ENCODE data around the gene MEG3. TPM values are rescaled to one million over a fixed set of nuclear protein-coding genes. Genes with fewer than 3 reads are reported as not detected.
A peak's percentile ranks its signal among the peaks of the same experiment; 100 is the strongest.

The MEG3 gene
- total and polyA plus RNA-seq, 9 of the 15 experiments (the other 6 are each of a cell fraction or from before 2014, with no cell fraction given), result 0.10 to 5.3 (median 1.0) TPM; not detected in 1

GRCh38 chr14:100867631-100868315 is 41.9 kb downstream of the MEG3 start:
- Histone ChIP-seq H3K9me1 (ENCODE audit: control insufficient read depth, insufficient read depth, low read length) (no peaks in the 10 kb centered on the region), H3K4me2 (ENCODE audit: insufficient read depth, low read length) (no peak overlapping the region), H3K79me2 (ENCODE audit: control insufficient read depth, insufficient read depth, low read length) (no peaks in the 10 kb centered on the region), H3K9me3 (replicated peaks; ENCODE audit: control insufficient read depth, insufficient read depth, low read depth, low read length) (0 out of 2 replicates have a peak, but pooled peaks cover under 1% of the 10 kb centered on the region), H4K20me1 (replicated peaks; ENCODE audit: control insufficient read depth, insufficient read depth, low read length) (no peaks in the 10 kb centered on the region), H3K4me1 (replicated peaks in 1 of 2; ENCODE audit: control insufficient read depth in 2 of 2, insufficient read depth in 2 of 2, low read length in 2 of 2) (peaks cover 33 to 42% of the 10 kb centered on the region in 2 experiments), H3K27me3 (ENCODE audit: control insufficient read depth in 2 of 2, insufficient read depth in 2 of 2, low read length in 2 of 2) (no peaks in the 10 kb centered on the region), H3K27ac (ENCODE audit: extremely low read depth, low read depth, low read length) (no peak overlapping the region), H3K36me3 (ENCODE audit: control insufficient read depth, insufficient read depth, low read length) (no peaks in the 10 kb centered on the region), H3K4me3 (no peak overlapping the region), H3K9ac (ENCODE audit: insufficient read depth in 1 of 2, low read depth in 2 of 2, low read length in 2 of 2) (peak overlapping the region in 1 of 2 experiments; percentile 10; a peak in 1 of 4 replicates), H2AFZ (ENCODE audit: low read depth, low read length) (no peak overlapping the region)
- in situ Hi-C loops (cut with MboI) (no loop called here), intact Hi-C loops (cut with micrococcal nuclease) (no loop called here)
- no TSS peak for BruUV-seq (replicated peaks)
- POLR2A ChIA-PET, result interaction anchor here (0.6 kb wide), 1 partner anchor 20 kb away, joined by 3 read pairs; no protein-coding TSS in a partner anchor
- TF ChIP-seq SIRT6 (IDR thresholded peaks at IDR 0.05; ENCODE audit: low read depth, low read length), result no peak
- no peak for TF ChIP-seq ZKSCAN3 (CRISPR knock-in tag; IDR thresholded peaks at IDR 0.05)
- no peak for TF ChIP-seq FOXJ3 (CRISPR knock-in tag; IDR thresholded peaks at IDR 0.05)
- no peak for TF ChIP-seq POLR3G (IDR thresholded peaks at IDR 0.05; ENCODE audit: extremely low read depth, insufficient read length, insufficient replicate concordance)
- TF ChIP-seq GATAD2A (IDR thresholded peaks at IDR 0.05), result no peak
- no peak for TF ChIP-seq ZBTB11 (CRISPR knock-in tag; IDR thresholded peaks at IDR 0.05)
- TF ChIP-seq CHCHD3 (CRISPR knock-in tag; IDR thresholded peaks at IDR 0.05), result no peak
- 40% methylated on average over 4 of the region's 13 CpGs for WGBS (ENCODE audit: insufficient coverage, low coverage, missing lambda C conversion rate)
- CTCF ChIA-PET (ENCODE audit: low intra/inter-chr PET ratio), result no interaction called here
- ATAC-seq (no peak), DNase-seq (ENCODE audit: extremely low read depth in 1 of 4, low spot score in 3 of 4) (no peak), FAIRE-seq (no peak)

Measured in K562 (cell line).